ENCODE measurements around the gene SCGB1D1. TPM values are rescaled to one million over a fixed set of nuclear protein-coding genes. Genes with fewer than 3 reads are reported as not detected.

SCGB1D1 gene
- polyA plus RNA-seq, 1 donor from 2014 or later = not detected

DNA sequence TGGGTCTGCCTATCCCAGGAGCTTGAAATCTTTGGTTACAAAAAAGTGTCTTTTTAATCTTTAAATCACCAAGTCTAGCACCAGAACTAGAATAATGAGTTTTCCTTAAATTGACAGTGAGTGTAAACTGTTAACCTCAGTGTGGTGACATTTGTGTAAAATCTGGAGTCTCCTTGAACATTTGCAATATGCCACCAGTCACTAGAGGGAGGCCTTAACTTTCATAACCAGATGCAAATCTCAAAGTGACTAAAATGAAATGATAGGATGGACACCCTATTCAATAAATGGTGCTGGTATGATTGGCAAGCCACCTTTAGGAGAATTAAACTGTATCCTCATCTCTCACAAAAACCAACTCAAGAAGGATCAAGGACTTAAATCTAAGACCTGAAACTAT, 43.7 kb downstream of the SCGB1D1 start:
- Histone ChIP-seq H3K9me2 (ENCODE audit: insufficient read depth, low read length) (no peaks in the 10 kb centered on the region), H3K9ac (ENCODE audit: low read length) (no peak overlapping the region), H3K4me2 (ENCODE audit: low read length) (no peak overlapping the region), H3K27me3 (ENCODE audit: insufficient read depth, low read depth, low read length) (no peaks in the 10 kb centered on the region), H2AFZ (ENCODE audit: low read depth, low read length) (no peak overlapping the region), H3K4me3 (ENCODE audit: low read length) (no peak overlapping the region), H3F3A (ENCODE audit: insufficient read depth, low read length, poor library complexity, severe bottlenecking) (no peaks in the 10 kb centered on the region), H3K36me3 (ENCODE audit: insufficient read depth, low read length) (no peaks in the 10 kb centered on the region), H4K20me1 (ENCODE audit: insufficient read depth) (no peaks in the 10 kb centered on the region), H3K27ac (ENCODE audit: low read length) (no peak overlapping the region), H3K79me2 (replicated peaks; ENCODE audit: insufficient read depth, low read length) (no peaks in the 10 kb centered on the region), H3K9me3 (ENCODE audit: low read length) (no peaks in the 10 kb centered on the region)
- TF ChIP-seq POLR2AphosphoS5 (IDR thresholded peaks at IDR 0.05) (no peak), EP300 (conservative IDR thresholded peaks at IDR 0.05; ENCODE audit: poor library complexity, severe bottlenecking) (no peak), TAF1 (IDR thresholded peaks at IDR 0.05; ENCODE audit: low read depth) (no peak), RAD21 (conservative IDR thresholded peaks at IDR 0.05) (no peak), EZH2 (IDR thresholded peaks at IDR 0.05; ENCODE audit: borderline replicate concordance, insufficient read depth, low read length, poor library complexity, severe bottlenecking) (no peak), SMC3 (conservative IDR thresholded peaks at IDR 0.05; ENCODE audit: poor library complexity) (no peak), MXI1 (conservative IDR thresholded peaks at IDR 0.05; ENCODE audit: poor library complexity, severe bottlenecking) (no peak)
- TF ChIP-seq, protein P1, sequence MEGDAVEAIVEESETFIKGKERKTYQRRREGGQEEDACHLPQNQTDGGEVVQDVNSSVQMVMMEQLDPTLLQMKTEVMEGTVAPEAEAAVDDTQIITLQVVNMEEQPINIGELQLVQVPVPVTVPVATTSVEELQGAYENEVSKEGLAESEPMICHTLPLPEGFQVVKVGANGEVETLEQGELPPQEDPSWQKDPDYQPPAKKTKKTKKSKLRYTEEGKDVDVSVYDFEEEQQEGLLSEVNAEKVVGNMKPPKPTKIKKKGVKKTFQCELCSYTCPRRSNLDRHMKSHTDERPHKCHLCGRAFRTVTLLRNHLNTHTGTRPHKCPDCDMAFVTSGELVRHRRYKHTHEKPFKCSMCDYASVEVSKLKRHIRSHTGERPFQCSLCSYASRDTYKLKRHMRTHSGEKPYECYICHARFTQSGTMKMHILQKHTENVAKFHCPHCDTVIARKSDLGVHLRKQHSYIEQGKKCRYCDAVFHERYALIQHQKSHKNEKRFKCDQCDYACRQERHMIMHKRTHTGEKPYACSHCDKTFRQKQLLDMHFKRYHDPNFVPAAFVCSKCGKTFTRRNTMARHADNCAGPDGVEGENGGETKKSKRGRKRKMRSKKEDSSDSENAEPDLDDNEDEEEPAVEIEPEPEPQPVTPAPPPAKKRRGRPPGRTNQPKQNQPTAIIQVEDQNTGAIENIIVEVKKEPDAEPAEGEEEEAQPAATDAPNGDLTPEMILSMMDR (IDR thresholded peaks at IDR 0.05; ENCODE audit: poor library complexity, severe bottlenecking) = no peak
- TF ChIP-seq, protein P2, sequence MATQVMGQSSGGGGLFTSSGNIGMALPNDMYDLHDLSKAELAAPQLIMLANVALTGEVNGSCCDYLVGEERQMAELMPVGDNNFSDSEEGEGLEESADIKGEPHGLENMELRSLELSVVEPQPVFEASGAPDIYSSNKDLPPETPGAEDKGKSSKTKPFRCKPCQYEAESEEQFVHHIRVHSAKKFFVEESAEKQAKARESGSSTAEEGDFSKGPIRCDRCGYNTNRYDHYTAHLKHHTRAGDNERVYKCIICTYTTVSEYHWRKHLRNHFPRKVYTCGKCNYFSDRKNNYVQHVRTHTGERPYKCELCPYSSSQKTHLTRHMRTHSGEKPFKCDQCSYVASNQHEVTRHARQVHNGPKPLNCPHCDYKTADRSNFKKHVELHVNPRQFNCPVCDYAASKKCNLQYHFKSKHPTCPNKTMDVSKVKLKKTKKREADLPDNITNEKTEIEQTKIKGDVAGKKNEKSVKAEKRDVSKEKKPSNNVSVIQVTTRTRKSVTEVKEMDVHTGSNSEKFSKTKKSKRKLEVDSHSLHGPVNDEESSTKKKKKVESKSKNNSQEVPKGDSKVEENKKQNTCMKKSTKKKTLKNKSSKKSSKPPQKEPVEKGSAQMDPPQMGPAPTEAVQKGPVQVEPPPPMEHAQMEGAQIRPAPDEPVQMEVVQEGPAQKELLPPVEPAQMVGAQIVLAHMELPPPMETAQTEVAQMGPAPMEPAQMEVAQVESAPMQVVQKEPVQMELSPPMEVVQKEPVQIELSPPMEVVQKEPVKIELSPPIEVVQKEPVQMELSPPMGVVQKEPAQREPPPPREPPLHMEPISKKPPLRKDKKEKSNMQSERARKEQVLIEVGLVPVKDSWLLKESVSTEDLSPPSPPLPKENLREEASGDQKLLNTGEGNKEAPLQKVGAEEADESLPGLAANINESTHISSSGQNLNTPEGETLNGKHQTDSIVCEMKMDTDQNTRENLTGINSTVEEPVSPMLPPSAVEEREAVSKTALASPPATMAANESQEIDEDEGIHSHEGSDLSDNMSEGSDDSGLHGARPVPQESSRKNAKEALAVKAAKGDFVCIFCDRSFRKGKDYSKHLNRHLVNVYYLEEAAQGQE (IDR thresholded peaks at IDR 0.05; ENCODE audit: borderline replicate concordance) = no peak

DNA sequence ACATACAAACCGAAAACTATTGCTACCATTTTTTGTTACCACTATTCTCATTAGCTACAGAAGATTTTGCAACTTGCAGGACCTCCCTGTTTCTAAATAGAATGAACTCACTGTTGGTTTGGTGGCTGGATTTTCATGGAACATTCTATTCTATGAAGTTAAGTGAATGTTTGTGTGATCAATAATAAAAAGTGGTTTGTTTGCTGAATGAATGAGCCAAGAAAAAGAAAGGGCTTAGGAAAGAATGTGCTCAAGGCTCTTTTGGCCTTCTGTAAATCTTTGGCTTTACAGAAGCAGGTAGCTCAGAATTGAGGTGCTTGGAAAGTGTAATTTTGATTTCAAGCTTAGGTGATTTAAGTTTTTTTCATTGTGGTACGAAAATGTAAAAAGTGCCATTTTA, 46.2 kb downstream of the SCGB1D1 start:
- no peaks in the 10 kb centered on the region for H3K9me3 ChIP-seq (ENCODE audit: low read length)
- no peak overlapping the region for H3K4me3 ChIP-seq (ENCODE audit: low read length)
- H3F3A ChIP-seq (ENCODE audit: insufficient read depth, low read length, poor library complexity, severe bottlenecking) = no peaks in the 10 kb centered on the region
- no peak overlapping the region for H3K4me2 ChIP-seq (ENCODE audit: low read length)
- H3K36me3 ChIP-seq (ENCODE audit: insufficient read depth, low read length) = no peaks in the 10 kb centered on the region
- H3K9ac ChIP-seq (ENCODE audit: low read length) = no peak overlapping the region
- H3K27ac ChIP-seq (ENCODE audit: low read length) = no peak overlapping the region
- no peak for TF ChIP-seq EP300 (conservative IDR thresholded peaks at IDR 0.05; ENCODE audit: poor library complexity, severe bottlenecking)
- TF ChIP-seq MXI1 (conservative IDR thresholded peaks at IDR 0.05; ENCODE audit: poor library complexity, severe bottlenecking) = no peak
- TF ChIP-seq EZH2 (IDR thresholded peaks at IDR 0.05; ENCODE audit: borderline replicate concordance, insufficient read depth, low read length, poor library complexity, severe bottlenecking) = no peak
- no peaks in the 10 kb centered on the region for H3K27me3 ChIP-seq (ENCODE audit: insufficient read depth, low read depth, low read length)
- no peaks in the 10 kb centered on the region for H3K9me2 ChIP-seq (ENCODE audit: insufficient read depth, low read length)
- H2AFZ ChIP-seq (ENCODE audit: low read depth, low read length) = no peak overlapping the region
- H4K20me1 ChIP-seq (ENCODE audit: insufficient read depth) = no peaks in the 10 kb centered on the region
- no peaks in the 10 kb centered on the region for H3K79me2 ChIP-seq (replicated peaks; ENCODE audit: insufficient read depth, low read length)

Data from neural cell (in vitro differentiated cells).